ENCODE results near the gene DCST2. TPM values are rescaled to one million over a fixed set of nuclear protein-coding genes. Genes with fewer than 3 reads are reported as not detected.

Gene DCST2
- total RNA-seq, 4 donors from 2014 or later = not detected

DNA sequence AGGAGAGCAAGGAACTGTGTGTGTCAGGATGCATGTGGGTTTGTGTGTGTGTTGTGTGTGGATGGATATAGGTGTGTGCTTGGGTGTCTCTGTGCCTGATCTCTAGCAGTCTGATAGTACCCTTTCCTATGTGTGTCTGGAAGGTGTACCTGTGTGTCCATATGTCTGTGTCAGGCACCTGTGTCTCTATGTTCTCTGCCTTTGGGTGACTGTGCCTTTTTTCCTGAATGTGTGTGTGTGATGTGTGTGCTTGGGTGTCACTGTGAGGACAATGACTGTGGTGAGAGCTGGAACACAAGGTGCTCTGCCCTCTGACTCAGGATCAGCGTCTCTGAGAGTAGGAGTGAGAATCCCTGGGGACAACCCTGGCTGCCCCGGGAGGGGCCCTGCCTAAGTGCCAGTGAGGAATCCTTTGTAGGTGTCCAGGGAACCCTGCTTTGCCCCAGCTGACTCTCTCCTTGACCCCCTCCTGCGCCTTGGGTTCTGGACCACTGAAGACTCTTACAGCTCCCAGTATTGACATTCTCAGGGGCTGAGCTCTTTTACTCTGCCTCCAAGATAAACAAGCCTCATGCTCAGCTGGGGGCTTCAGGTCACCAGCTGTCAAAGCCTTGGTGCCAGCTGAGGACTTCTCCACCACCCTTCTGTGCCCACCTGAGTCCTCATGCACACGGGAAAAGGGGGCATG is 44.3 kb upstream of the DCST2 start:
- TF ChIP-seq POLR2A (IDR thresholded peaks at IDR 0.05) (no peak), CTCF (IDR thresholded peaks at IDR 0.05 in 4 of 5, conservative IDR thresholded peaks at IDR 0.05 in 1 of 5) (no peak)
- H3K27me3 ChIP-seq = peaks cover 40% of the 10 kb centered on the region in 3 donors

GRCh38 chr1:155077346-155077745 is 43.8 kb upstream of the DCST2 start:
- H3K4me3 ChIP-seq = no peak overlapping the region
- TF ChIP-seq CTCF (IDR thresholded peaks at IDR 0.05 in 4 of 5, conservative IDR thresholded peaks at IDR 0.05 in 1 of 5) (no peak), POLR2A (IDR thresholded peaks at IDR 0.05) (no peak)
- DNase-seq = no peak
- intact Hi-C loops (cut with DNase I; ENCODE audit: low total_unique reads) (no loop called here), in situ Hi-C loops (cut with MboI; ENCODE audit: low sequenced_read_pairs in 4 of 4) (no loop called here)
- no peak for ATAC-seq
- H3K36me3 ChIP-seq = no peaks in the 10 kb centered on the region
- no peaks in the 10 kb centered on the region for H3K9me3 ChIP-seq
- H3K27me3 ChIP-seq = peaks cover 34 to 35% (median 35%) of the 10 kb centered on the region in 3 donors
- H3K27ac ChIP-seq = no peak overlapping the region
- H3K4me1 ChIP-seq = peaks cover 33 to 36% of the 10 kb centered on the region in 2 donors

More for the DNA sequence above, 44.3 kb upstream of the DCST2 start:
- Histone ChIP-seq H3K4me3 (peak overlapping the region in 2 of 4 donors; percentile 64 to 68), H3K9me3 (no peaks in the 10 kb centered on the region), H3K27ac (no peak overlapping the region), H3K4me1 (peaks cover 38% of the 10 kb centered on the region in 2 donors), H3K36me3 (no peaks in the 10 kb centered on the region)
- ATAC-seq = no peak
- in situ Hi-C loops (cut with MboI; ENCODE audit: low sequenced_read_pairs in 4 of 4) = no loop called here
- no peak for DNase-seq
- intact Hi-C loops (cut with DNase I; ENCODE audit: low total_unique reads) = no loop called here

DNA sequence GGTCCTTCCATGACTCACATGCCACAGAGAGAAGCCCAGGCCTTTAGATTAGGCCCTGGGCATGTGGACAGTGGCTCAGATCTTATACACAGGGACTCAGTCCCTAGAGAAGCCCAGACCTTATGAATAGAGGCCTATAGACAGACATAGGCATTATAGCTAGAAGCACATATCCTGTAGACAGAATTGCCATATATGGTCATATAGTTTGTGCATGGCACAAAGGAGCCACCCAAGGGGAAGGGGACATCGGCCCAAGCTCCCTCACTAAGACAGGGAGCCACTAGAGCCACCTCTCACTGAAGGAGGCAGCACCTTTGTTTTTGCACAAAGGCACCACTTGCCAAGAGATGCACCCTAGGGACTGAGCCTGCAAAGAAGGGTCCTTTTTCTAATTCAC is 42.8 kb upstream of the DCST2 start:
- intact Hi-C loops (cut with DNase I; ENCODE audit: low total_unique reads) = no loop called here
- in situ Hi-C loops (cut with MboI; ENCODE audit: low sequenced_read_pairs in 4 of 4) = no loop called here
- ATAC-seq = no peak

GRCh38 chr1:155075535-155075934 is 42.0 kb upstream of the DCST2 start:
- Histone ChIP-seq H3K4me1 (peaks cover 20 to 23% of the 10 kb centered on the region in 2 donors), H3K4me3 (no peak overlapping the region), H3K27me3 (peaks cover 16 to 17% (median 17%) of the 10 kb centered on the region in 3 donors), H3K9me3 (no peaks in the 10 kb centered on the region), H3K27ac (no peak overlapping the region), H3K36me3 (no peaks in the 10 kb centered on the region)
- in situ Hi-C loops (cut with MboI; ENCODE audit: low sequenced_read_pairs in 4 of 4) (no loop called here), intact Hi-C loops (cut with DNase I; ENCODE audit: low total_unique reads) (no loop called here)
- no peak for ATAC-seq
- TF ChIP-seq CTCF (IDR thresholded peaks at IDR 0.05 in 4 of 5, conservative IDR thresholded peaks at IDR 0.05 in 1 of 5) (no peak), POLR2A (IDR thresholded peaks at IDR 0.05) (no peak)
- no peak for DNase-seq

More for the DNA sequence above, 42.8 kb upstream of the DCST2 start:
- Histone ChIP-seq H3K4me3 (no peak overlapping the region), H3K27me3 (peaks cover 25% of the 10 kb centered on the region in 3 donors), H3K27ac (no peak overlapping the region), H3K36me3 (no peaks in the 10 kb centered on the region), H3K4me1 (peaks cover 24 to 29% of the 10 kb centered on the region in 2 donors), H3K9me3 (no peaks in the 10 kb centered on the region)
- TF ChIP-seq CTCF (IDR thresholded peaks at IDR 0.05 in 4 of 5, conservative IDR thresholded peaks at IDR 0.05 in 1 of 5) (no peak), POLR2A (IDR thresholded peaks at IDR 0.05) (no peak)
- no peak for DNase-seq
